Activated CD4-positive, alpha-beta T cell treated with anti-CD3 and anti-CD28 coated beads for 36 hours (primary cell): ENCODE results near the gene OR2T3. TPM values are rescaled to one million over a fixed set of nuclear protein-coding genes. Genes with fewer than 3 reads are reported as not detected.
"Not testable (repeated sequence)": the region's sequence is repeated elsewhere in the genome, so short reads cannot be mapped to it uniquely, and the experiment has no call there.

ENCODE experiments used
- ATAC-seq: fragments of 200-7000 bp; cut with Tn5 transposase; one replicate; pipeline ENCODE4 v1.10.0; 2021; ENCODE audit warnings: mild to moderate bottlenecking, moderate library complexity
- CTCF ChIA-PET: fragments of 350-600 bp; sonication (Branson Sonifier 250); formaldehyde crosslinking; loops from one replicate; lab custom pipeline; 2021; ENCODE audit warnings: antibody characterized with exemption; lab: Charles Lee
- POLR2A ChIA-PET: fragments of 350-600 bp; sonication (Branson Sonifier 250); formaldehyde crosslinking; loops from one replicate; lab custom pipeline; 2021; ENCODE audit warnings: antibody characterized with exemption, inconsistent platforms; lab: Charles Lee
- DNase-seq: peaks from one replicate; pipeline ENCODE4 v3.0.0-alpha.2; 2020
- H3K27ac Mint-ChIP-seq: one replicate; pipeline ENCODE4 v1.8.0; 2021; ENCODE audit warnings: mixed read lengths
- H3K27me3 Mint-ChIP-seq: one replicate; pipeline ENCODE4 v1.8.0; 2021; ENCODE audit warnings: mixed read lengths
- H3K36me3 Mint-ChIP-seq: one replicate; pipeline ENCODE4 v1.8.0; 2021; ENCODE audit warnings: low read depth, mixed read lengths
- H3K4me1 Mint-ChIP-seq: one replicate; pipeline ENCODE4 v1.8.0; 2021; ENCODE audit warnings: mixed read lengths
- H3K4me3 Mint-ChIP-seq: one replicate; pipeline ENCODE4 v1.8.0; 2021; ENCODE audit warnings: mild to moderate bottlenecking, moderate library complexity, mixed read lengths
- H3K9me3 Mint-ChIP-seq: one replicate; pipeline ENCODE4 v1.8.0; 2021; ENCODE audit warnings: low read depth, mixed read lengths
- intact Hi-C, 2 experiments: fragments of 100-400 bp; cut with DNase I in 1 of 2; cut with micrococcal nuclease in 1 of 2; formaldehyde crosslinking; loops; one replicate each; pipeline versions ENCODE4 v1.14.2 to v1.15.1; 2022 to 2024; cut with DNase I, micrococcal nuclease
- total RNA-seq, 2 experiments: library from RNA; stranded (reverse); gene quantifications; one replicate each; pipeline ENCODE4 v1.2.3, GENCODE V29; 2021

The OR2T3 gene
- total RNA-seq, 2 experiments from 2014 or later, result not detected

GRCh38 chr1:248444603-248445002, 28.5 kb upstream of the OR2T3 start:
- DNase-seq, H3K9me3 Mint-ChIP-seq, H3K27me3 Mint-ChIP-seq, ATAC-seq, H3K36me3 Mint-ChIP-seq, CTCF ChIA-PET, H3K4me1 Mint-ChIP-seq, POLR2A ChIA-PET, H3K27ac Mint-ChIP-seq, H3K4me3 Mint-ChIP-seq: not testable (repeated sequence)
- intact Hi-C loops, result loop anchor here in 1 of 2 experiments (5.0 kb wide), 1 partner anchor 208 kb away; no protein-coding TSS in a partner anchor

DNA sequence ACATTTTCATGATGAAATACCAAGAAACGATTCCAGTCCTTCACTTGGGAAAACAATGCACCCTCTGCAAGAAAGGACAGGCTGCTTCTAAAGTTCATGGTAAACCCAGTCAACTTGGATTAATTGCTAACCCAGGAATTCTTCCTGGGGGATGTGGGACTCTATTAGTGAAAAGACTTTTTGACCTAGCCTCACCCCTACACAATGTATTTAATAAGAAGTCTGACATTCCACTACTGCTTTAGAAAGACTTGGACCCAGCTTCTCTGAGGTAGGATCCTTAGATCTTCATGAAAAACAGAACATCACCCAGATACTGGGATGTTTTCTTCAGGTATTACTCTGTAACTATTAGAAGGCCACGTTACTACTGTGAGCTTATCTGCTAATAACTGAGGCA, 27.8 kb upstream of the OR2T3 start, which contains the start of gene OR2T2:
OR2T2 (plus strand) TSS at position 239 of the 400 bp plus-strand sequence. CDS start 7,161 bp downstream, outside the sequence.
- intact Hi-C loops, H3K9me3 Mint-ChIP-seq, H3K27ac Mint-ChIP-seq, POLR2A ChIA-PET, H3K27me3 Mint-ChIP-seq, ATAC-seq, H3K36me3 Mint-ChIP-seq, DNase-seq, H3K4me1 Mint-ChIP-seq, CTCF ChIA-PET, H3K4me3 Mint-ChIP-seq: not testable (repeated sequence)

GRCh38 chr1:248448409-248449074, 24.6 kb upstream of the OR2T3 start:
- not testable (repeated sequence) for H3K9me3 Mint-ChIP-seq

DNA sequence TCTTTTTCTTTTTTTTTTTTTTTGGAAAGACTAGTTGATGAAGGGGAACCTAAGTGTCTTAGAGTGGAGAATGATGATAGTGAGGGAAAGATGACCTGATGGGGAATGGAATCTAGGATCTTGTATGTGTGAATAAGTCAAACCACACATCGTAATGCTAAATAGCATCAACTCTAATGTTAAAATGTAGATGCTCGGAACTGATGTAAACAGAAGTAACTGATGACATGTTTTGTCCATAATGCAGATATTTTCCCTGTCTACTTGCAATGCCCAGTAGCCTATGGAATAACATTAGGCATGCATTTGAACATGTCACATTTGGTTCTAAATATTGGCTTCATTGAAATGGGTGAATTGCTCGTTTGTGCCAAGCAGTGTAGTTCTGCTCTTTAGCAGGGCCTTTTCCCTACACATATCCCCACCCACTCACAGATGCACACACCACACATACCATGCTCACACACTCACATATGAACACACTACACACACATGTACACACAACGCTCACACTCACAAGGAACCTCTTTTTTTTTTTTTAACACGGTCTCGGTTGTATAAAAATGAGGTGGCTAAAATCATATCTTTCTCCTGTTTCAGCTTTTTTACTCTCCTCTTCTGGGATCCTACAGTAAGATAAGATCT, 23.2 kb upstream of the OR2T3 start:
- CTCF ChIA-PET, POLR2A ChIA-PET, H3K4me1 Mint-ChIP-seq, H3K4me3 Mint-ChIP-seq, intact Hi-C loops, ATAC-seq, DNase-seq, H3K36me3 Mint-ChIP-seq, H3K9me3 Mint-ChIP-seq, H3K27ac Mint-ChIP-seq, H3K27me3 Mint-ChIP-seq: not testable (repeated sequence)

More at GRCh38 chr1:248448409-248449074, 24.6 kb upstream of the OR2T3 start:
- H3K4me1 Mint-ChIP-seq, DNase-seq, CTCF ChIA-PET, H3K27me3 Mint-ChIP-seq, H3K36me3 Mint-ChIP-seq, ATAC-seq, H3K4me3 Mint-ChIP-seq, intact Hi-C loops, H3K27ac Mint-ChIP-seq, POLR2A ChIA-PET: not testable (repeated sequence)

- ATAC-seq, H3K9me3 Mint-ChIP-seq, H3K27me3 Mint-ChIP-seq, DNase-seq, H3K27ac Mint-ChIP-seq, intact Hi-C loops, H3K4me3 Mint-ChIP-seq, H3K4me1 Mint-ChIP-seq, POLR2A ChIA-PET, CTCF ChIA-PET, H3K36me3 Mint-ChIP-seq: not testable (repeated sequence)
Observed at GRCh38 chr1:248450466-248451145, 22.5 kb upstream of the OR2T3 start.

DNA sequence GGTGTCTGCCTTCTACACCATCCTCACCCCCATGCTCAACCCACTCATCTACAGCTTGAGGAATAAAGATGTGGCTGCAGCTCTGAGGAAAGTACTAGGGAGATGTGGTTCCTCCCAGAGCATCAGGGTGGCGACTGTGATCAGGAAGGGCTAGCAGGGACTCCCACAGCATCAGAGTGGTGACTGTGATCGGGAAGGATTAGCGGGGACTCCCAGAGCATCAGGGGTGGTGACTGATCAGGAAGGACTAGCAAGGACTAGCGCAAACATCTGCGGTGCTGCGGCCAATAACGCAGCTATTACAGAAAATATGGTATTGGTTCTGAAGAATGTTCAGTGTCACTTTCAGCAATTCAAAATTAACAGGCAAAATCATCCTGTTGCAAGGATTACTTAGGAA, 19.5 kb upstream of the OR2T3 start:
- H3K27me3 Mint-ChIP-seq, CTCF ChIA-PET, intact Hi-C loops, POLR2A ChIA-PET, ATAC-seq, H3K4me1 Mint-ChIP-seq, H3K4me3 Mint-ChIP-seq, H3K36me3 Mint-ChIP-seq, H3K9me3 Mint-ChIP-seq, H3K27ac Mint-ChIP-seq, DNase-seq: not testable (repeated sequence)

DNA sequence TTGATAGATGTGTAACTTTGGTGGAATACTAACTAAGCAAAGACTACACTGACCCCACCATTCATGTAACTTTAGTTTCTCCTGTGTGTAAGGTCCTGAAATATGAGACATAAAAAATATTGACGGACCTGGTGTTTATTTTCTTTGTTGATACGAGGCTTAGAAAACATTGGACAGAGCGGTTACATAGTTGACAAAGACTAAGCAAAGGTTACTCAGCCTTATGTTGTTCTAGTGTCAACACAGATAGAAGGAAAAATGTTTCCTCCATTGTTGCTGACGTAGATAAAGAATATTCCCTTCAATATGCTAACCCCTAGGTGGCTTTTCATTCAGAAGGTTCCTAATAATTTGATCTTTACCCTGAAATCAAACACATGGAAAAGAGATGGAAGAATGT, 18.1 kb upstream of the OR2T3 start:
- H3K27me3 Mint-ChIP-seq, H3K4me1 Mint-ChIP-seq, DNase-seq, intact Hi-C loops, H3K36me3 Mint-ChIP-seq, H3K4me3 Mint-ChIP-seq, H3K9me3 Mint-ChIP-seq, CTCF ChIA-PET, ATAC-seq, H3K27ac Mint-ChIP-seq, POLR2A ChIA-PET: not testable (repeated sequence)

DNA sequence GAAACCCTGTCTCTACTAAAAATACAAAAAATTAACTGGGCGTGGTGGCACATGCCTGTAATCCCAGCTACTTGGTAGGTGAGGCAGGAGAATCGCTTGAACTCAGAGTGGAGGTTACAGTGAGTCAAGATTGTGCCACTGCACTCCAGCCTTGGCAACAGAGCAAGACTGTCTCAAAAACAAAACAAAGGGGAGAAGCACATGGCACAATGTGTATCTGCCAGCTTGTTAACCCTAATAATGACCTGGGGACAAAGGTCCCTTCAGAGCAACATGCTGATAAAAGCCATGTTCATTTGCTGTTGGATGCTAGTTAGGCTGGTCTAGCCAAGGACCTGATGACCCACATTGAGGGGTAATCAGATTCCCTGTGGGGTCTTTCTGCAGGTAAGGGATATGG, 16.5 kb upstream of the OR2T3 start:
- intact Hi-C loops, H3K36me3 Mint-ChIP-seq, H3K9me3 Mint-ChIP-seq, POLR2A ChIA-PET, ATAC-seq, H3K4me1 Mint-ChIP-seq, H3K4me3 Mint-ChIP-seq, H3K27me3 Mint-ChIP-seq, DNase-seq, H3K27ac Mint-ChIP-seq, CTCF ChIA-PET: not testable (repeated sequence)

DNA sequence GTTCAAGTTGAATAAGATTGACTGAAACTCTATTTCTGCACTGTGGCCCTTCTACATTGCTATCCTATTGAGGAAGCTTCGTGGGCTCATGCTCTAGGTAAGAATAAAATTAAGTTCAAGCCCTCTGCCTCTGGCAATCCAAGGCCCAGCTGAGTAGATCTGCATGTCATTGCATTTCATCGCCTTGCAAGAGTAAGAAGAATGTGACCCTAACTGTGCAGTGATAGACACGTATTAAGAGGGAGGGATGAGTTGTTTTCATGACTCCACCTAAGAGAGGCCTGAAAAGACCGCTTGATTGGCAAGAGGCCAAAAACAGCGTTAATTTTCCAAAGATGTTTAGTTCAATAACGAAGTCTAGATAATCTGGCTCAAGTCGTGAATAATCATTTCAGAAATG, 14.0 kb upstream of the OR2T3 start:
- intact Hi-C loops, H3K27ac Mint-ChIP-seq, H3K4me3 Mint-ChIP-seq, H3K9me3 Mint-ChIP-seq, POLR2A ChIA-PET, CTCF ChIA-PET, H3K27me3 Mint-ChIP-seq, DNase-seq, H3K4me1 Mint-ChIP-seq, H3K36me3 Mint-ChIP-seq, ATAC-seq: not testable (repeated sequence)

DNA sequence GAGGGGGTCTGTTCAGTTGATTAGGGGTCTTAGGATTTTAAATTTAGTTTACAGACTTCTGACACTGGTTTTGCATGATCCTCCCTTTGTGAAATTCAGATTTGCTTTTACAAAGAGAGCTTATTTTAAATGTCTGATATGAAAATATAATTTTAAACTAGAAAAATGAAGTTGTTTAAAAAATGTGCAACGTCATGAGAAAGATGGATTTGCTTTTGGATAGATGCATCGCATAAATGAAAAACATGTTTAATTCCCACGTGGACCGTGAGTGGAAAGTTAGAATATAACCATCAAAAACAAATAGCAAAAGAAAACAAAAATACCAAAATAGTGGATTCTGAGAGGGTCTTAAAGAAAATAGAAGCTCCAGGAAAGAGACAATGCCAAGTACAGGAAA, 2.0 kb upstream of the OR2T3 start:
- CTCF ChIA-PET, result no interaction called here
- intact Hi-C loops, result no loop called here
- POLR2A ChIA-PET, result interaction anchor here (0.7 kb wide), 1 partner anchor 324 kb away, joined by 3 read pairs; no protein-coding TSS in a partner anchor

GRCh38 chr1:248472111-248472510, 1.0 kb upstream of the OR2T3 start:
- H3K27ac Mint-ChIP-seq, ATAC-seq, H3K9me3 Mint-ChIP-seq, DNase-seq, H3K4me1 Mint-ChIP-seq, intact Hi-C loops, POLR2A ChIA-PET, H3K27me3 Mint-ChIP-seq, H3K36me3 Mint-ChIP-seq, H3K4me3 Mint-ChIP-seq, CTCF ChIA-PET: not testable (repeated sequence)

More for the DNA sequence above, 2.0 kb upstream of the OR2T3 start:
- ATAC-seq (no peak), DNase-seq (no peak)
- H3K4me1 Mint-ChIP-seq, result no peaks in the 10 kb centered on the region
- no peak overlapping the region for H3K27ac Mint-ChIP-seq
- peaks cover 5% of the 10 kb centered on the region for H3K9me3 Mint-ChIP-seq
- no peaks in the 10 kb centered on the region for H3K36me3 Mint-ChIP-seq
- H3K27me3 Mint-ChIP-seq, result no peaks in the 10 kb centered on the region
- H3K4me3 Mint-ChIP-seq, result no peak overlapping the region
